GM21367 (cell line): ENCODE measurements around the gene ADNP.

Experiments used
- ATAC-seq: cut with Tn5 transposase; IDR thresholded peaks from one replicate; pipeline ENCODE4 v1.9.1; 2021; ENCODE audit not compliant: unreplicated experiment

Gene ADNP

DNA sequence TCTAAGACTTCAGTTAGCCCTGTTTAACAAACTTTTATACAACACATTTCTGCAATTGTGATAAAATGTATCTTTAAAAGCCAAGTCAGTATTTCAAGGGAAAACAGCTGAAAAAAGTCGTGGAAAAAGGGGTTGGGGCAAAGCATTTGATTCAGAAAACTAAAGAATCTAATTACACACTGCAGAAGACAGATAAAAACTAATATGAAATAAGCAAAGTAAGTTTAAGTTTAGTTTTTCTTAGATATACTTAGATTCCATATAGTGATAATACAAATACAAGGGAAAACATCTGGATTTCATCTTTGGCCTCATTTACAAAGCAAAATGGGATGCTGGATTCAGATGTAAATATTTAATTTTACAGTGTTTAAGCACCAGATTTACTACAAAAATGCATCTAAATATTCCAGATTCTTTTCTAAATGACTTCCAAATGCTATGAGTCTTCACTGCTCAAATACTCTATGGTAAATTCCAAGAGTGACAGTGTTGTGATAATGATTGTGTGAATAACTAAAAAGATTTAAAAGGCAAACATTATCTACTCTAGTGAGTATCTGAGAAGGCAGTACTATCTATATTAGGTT, 1.5 kb upstream of the ADNP start:
- no peak for ATAC-seq

DNA sequence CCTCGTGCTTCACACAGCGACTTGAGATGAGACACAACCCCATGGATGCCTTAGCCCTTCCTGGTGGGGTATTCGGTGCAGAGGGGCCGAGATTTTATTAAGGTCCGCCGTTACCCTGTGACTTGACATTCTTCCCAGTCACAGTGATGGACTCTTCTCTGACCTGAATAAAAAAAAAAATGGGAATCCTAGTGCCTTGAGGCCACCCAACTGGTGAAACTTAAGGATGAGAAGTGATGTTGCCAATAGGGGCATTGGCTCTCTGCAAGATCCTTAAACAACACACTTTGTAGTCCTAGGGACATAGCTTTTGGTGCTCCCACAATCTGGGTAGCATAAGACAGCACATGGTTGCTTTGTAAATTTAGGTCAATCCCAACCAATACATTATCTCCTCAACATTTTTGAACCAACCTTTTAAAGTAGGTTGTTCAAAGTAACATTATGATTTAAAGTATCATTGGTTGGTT, 814 bp upstream of the ADNP start:
- no peak for ATAC-seq

DNA sequence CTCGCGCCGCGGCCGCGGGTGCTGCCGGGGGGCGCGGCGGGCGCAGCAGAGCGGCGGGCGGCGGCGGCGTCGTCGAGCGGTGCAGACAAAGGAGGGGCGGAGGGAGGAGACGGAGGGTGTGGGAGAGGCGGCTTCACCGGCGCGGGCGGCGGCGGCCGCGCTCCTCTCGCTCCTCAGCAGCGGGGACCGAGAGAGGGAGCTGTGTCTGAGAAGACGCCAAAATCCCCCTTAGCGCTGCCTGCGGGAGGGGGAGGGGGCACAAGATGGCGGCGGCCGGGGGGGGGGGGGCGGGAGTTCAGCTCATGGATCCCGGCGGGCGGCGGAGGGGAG, 296 bp downstream of the ADNP start:
- peak; percentile 16 for ATAC-seq

DNA sequence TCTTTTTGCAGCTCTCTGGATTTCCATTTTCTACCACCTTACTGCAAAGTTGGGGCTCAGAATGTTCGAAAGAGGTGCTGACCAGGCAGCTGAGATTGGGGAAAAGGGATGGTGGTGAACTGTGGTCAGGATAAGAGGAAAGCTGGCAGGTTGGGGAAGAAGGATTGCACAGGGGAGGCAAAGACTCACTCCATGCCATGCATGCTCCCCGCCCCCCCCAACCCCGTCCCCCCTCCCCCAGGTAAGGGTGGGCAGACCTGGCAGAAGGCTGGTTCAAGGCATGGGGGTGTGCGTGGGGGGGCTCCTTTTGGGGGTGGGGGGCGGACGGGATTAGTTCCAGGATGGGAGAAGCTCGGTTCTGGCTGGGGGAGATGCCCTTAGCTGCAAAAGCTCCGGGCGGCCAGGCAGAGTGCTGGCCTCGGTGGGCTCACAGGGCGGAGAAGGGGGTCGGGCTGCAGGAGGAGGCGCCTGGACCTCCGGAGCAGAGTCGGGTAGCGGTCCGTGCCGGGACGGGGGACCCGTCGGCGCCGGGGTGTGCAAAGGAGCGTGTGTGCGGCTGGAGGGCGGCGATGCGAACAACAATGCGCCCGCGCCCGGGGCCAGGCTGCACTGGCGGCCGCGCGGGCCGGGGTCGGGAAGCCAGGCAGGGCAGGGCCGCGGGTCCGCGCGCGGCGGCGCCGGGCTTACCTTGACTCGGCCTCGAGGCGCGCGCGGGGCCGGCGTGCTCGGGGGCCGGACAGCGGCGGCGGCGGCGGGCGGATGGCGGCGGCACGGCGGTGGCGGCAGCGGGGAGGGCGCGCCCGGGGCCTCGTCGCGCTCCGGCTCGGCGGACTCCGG, 880 bp downstream of the ADNP start:
- ATAC-seq, result peak; percentile 11

DNA sequence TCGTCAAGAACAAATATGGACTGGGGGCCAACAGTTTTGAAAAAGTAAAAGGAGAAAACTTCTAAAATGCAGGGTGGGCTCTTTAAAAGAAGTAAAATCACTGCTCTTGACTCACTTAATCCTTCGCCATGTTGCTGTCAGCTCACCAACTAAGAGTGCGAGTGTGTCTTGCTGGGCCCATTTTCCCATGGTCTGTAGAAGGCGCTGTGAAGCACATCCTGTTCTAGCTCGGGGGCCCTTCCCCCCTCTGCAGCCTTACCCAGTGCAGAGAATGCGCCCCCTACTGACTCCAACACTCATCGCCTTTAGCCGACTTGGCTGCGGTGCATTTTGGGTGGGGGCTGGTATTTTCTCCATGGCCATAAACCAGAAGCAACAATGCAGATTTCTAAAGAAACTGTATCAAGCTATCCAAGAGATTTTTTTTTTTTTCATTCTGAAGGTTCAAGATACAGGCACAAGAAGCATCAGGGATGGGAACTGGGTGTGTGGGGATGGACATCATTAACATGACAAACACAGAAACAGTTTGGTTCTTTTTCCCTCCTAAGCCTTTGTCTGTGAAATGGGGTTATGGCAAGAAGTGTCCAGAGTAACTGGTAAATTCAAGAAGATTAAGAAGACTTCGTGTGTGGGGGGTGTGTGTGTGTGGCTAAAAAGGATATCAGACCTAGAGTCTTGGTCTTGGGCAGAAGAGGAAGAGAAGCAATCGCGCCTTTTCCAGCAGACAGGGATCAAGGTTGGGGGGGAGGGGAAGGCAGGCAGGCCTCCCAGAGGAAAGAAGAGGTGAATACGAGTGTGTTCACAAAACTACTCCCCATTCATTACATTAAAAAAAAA, 1.7 kb downstream of the ADNP start:
- peak; percentile 55 for ATAC-seq

DNA sequence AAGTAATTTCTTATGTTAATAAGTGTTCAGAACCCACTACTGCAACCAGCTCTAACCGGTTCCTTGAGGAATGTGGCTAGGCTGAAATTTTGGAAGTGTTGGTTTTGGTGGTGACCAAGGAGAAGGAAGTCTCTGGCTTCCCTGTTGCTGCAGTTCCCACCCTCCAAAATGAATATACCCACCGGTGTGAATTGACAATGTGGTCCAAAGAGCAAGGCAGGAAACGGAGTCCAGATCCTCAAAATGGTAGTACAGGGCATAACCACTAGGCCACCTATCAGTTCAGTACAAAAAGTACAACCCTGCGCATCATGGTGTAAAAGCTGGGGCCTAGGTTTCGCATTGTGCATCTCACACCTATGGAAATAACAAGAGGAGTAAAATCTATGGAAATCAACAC, 2.8 kb downstream of the ADNP start:
- no peak for ATAC-seq

DNA sequence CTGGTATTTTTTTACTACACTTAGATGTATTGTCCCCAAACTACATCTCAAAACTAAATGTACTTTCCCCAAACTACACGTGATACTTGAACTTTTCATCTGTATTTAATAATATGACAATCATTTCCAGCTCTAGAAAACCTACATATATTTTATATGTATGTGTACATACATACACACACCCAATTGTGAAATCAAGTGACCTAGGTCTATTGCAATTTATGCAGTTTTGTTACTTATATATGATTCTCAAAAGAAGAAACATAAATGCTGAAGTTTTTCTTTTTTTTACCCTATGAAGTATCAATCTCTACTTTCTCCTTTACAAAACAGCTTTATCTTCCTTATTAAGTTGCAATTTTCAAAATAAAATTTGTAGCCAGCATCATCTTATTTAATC, 4.7 kb downstream of the ADNP start:
- no peak for ATAC-seq

DNA sequence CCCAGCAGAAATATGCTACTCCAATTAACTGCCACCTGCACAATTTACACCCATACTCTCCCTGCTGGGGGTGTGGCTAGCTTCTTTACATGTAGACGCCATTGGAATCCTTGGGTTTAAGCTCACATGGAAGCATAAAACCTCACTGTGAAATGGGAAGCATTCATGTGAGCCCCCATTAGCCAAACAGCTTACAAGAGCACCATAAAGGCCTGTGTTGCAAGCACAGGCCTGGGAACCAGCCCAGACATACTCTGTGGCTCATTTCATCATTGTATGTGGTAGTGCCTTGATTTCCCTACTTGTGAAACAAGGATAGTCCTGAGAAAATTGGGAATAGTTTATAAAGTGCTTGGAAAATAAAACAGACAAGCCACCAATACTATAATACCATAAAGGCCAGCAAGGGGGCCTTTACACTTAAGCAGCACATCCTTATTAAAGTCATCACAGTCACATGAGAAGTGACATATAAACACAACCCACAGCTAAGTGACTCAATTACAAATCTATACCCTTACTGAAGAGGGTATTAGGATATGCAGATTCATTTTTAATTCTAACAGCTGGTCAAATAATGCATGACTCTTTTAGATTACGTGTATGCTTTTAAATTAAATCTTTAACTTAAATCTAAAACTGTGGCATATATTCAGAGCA, 6.8 kb downstream of the ADNP start:
- no peak for ATAC-seq

DNA sequence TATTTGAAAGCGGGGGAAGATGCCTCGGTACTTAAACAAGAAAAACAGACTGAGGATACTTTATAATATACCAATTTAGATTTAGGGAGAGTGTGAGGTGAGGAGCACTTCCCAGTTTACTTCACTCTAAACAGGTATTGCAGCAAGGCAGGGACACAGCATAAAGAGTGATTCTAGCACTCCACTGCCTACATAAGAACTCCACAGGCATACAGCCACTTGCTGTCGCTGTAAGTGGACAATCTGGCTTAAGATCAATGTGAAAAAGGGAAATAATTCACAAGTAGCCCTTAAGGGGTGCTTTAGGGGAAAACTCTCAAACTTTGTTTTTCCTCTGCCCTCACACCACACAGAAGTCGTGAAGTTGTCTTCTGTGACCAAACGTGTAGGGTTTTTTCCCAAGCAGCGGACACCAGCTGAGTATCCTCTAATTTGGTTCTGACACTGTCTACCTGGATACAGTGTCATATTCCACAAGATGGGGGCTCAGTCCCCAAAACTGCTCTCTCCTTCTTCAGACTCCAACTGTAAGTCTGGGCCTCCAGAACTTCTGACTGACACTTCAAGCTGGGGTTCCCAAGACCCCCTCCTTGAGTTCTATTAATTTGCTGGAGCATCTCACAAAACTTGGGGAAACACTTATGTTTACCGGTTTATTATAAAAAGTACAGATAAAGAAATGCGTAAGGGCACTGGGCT, 9.3 kb downstream of the ADNP start:
- ATAC-seq, result no peak

DNA sequence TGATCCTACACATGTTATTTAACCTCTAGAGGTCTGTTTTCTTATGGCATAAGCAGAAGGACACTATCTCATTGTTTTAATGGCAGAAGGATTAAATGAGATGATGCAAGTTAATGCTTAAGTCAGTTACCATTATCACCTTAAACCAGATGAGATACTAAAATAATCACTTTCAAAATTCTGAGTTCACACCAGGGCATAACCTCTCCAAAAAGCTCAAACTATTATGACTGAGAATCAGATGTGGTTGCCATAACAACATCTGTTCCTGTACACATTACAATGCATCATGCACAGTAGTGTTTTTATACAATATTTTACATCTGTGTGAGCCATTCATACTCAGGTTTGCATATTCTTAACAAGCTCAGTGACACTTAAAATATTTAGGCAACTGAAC, 10.2 kb downstream of the ADNP start:
- no peak for ATAC-seq

DNA sequence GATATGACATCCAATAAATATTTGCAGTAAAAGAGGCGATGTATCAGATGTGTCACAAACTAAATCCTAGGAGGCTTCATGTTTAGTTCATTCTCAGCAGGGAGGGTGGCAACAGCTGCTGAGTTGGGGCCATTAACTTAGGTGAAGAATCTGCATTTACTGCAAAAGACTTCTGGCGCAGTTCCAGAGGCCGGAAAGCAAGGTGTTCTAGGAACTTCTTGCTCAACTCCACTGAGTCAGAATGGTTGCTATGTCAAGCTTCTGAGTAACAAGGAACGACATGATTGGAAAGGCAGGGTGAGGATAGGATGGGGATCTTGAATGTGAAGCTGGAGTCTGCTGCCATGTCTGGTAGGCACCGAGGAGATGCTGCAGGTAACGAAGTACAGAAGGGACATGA, 11.7 kb downstream of the ADNP start:
- ATAC-seq, result no peak

DNA sequence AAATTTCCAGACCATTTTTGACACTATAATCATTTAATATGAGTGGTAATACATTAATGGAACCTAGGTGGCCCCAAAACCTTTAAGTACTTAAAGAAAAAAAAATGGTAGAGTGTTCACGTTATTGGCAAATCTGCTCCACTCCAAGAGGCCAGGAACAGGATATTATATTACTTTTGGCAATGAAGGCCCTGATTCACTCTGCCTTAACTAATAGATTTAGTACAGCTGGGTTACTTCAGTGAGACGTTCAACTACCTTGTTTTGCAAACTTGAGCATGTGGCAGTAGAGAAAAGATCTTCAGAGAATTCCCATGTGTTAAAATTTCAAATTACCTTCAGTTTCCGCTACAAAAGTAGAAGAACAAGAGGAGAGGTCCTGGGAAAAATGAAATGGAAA, 12.8 kb downstream of the ADNP start:
- no peak for ATAC-seq

DNA sequence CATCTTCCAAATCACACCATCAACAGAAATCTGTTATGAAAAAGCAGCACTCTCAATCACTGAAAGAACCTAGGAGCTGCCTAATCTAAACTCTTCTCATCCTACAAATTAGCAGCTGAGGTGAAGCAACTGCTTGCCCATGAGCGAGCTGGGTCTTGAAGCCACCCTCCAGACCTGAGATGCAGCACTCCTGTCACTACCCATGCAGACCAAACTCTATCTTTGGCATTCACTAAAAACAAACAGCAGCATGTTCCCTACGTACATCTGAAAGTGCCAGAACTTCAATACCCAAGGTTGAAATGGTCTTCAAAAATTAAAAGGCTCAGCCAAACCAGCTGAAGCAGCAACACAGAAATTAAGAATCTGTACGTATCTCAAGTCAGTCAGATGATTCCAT, 14.3 kb downstream of the ADNP start:
- no peak for ATAC-seq

DNA sequence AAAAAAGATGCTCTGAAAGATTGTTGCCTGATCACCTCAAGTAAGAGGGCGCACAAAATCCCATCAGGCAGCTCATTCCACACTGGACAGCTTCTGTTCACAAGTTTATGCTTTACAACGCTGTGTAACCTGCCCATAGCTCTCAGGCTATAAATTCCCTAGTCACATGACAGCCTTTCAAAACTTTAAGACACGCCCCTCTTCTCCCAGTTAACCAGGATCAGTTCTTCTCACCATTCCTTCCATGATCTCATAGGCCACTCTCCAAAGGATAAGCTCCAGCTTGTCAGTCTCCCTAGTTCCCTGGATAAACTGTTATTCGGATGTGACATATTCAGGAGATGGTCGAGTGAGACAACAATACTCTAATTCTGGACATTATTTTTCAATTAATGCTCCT, 15.0 kb downstream of the ADNP start:
- no peak for ATAC-seq

DNA sequence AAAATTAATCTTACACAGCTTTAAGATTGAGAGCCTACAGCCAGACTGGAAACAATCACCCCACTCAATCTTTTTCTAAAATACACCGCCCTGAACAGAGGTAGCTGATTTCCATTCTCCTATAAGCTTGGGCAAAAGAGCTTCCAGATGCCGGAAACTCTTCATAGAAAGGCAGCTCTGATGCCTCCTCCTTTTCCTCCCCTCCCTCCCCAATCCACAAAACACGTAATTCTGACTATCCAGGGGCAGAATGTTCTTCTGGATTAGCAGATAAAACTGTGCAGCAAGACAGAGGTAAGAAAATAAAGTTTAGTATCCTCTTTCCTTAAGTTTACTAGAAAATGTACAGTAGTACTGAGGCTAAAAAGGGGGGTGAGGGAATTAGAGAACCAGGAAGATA, 15.8 kb downstream of the ADNP start:
- no peak for ATAC-seq

DNA sequence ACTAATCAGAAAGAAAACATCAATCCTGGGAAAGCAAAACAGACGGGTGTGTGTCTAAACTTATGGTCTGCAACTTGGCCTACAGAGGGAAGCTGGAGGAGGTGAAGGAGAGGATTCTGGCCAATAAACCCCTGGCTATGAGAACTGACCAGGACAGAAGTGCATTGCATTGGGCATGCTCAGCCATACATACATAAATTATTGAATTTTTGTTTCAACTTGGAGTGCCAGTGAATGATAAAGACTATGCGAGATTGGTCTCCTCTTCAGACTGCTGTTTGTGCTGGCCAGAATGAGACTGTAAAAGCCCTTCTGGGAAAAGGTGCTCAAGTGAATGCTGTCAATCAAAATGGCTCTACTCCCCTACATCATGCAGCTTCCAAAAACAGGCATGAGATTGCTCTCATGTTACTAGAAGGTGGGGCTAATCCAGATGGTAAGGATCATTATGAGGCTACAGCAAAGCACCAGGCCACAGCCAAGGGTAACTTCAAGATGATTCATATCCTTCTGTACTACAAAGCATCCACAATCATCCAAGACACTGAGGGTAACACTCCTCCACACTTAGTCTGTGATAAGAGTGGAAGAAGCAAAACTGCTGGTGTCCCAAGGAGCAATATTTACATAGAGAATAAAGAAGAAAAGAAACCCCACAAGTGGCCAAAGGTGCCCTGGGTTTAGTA, 17.4 kb downstream of the ADNP start:
- ATAC-seq, result no peak

DNA sequence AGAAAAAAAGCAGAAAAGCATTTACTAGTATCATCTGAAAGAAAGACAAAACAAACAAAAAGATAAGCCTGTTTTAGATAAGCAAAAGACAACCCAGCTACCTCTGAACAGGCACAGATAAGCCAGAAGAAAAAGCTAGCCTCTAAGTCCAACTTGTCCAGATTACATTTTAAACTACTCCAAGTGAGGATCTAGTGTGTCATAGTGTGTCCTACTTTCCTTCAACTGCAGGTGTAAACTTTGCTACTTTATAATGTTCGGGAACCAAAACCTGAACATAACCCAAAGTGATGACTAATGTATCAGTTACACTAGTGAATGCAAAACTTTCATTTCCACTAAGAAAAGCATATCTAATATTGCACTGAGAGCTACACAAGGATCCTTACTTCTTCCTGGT, 19.5 kb downstream of the ADNP start:
- ATAC-seq, result no peak

DNA sequence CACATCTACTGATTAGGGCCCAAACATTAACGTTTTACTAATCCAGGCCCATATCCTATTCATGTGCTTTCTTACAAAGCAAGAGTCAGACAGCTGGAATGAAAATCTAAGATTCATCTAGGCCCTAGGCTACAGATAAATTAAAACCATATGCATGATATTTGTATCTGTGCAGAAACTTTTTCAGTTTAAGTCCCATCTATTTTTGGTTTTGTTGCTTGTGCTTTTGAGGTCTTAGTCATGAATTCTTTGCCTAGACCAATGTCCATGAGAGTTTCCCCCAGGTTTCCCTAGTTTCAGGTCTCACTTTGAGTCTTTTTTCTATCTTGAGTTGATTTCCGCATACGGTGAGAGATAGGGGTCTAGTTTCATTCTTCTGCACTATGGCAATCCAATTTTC, 20.2 kb downstream of the ADNP start:
- no peak for ATAC-seq

DNA sequence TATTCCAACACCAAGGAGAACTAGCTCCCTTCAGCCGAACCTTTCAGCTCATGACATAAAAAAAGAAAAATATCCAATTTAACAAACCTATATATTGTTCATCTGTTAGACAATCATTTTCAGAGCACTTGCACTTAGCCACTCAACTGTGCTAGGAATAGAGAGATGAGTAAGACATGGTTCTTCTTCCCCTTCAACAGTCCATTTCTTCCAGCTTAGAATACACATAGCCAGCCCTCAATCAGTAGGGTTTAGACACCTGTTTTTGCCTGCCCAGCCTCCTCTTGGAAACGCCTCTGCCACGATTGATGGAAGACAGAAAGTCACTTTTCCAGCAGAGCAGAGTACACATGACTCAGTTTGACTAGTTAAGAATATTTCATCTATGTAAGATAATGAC, 21.8 kb downstream of the ADNP start:
- ATAC-seq, result no peak

DNA sequence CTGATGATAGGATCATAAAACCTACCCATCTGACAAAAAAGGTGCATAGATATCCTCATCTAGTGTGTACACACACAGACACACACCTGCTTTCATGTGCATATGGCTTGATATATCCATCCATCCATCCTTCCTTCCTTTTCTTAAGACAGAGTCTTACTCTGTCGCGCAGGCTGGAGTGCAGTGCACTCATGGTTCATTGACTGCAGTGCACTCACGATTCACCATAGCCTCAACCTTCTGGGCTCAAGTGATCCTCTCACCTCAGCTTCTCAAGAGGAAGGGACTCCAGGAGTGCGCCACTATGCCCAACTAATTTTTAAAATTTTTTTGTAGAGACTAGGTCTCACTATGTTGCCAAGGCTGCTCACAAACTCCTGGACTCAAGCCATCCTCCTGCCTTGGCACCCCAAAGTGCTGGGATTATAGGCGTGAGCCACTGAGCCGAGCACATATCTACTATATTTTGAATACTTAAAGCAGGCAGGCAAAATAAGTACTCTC, 27.1 kb downstream of the ADNP start:
- no peak for ATAC-seq
